GM04503 (cell line): ENCODE measurements around the gene DCAF16.

Experiments used
- DNase-seq: peaks from one replicate; pipeline ENCODE4 v3.0.0-alpha.2; 2012; ENCODE audit warnings: low read depth

DCAF16 gene

DNA sequence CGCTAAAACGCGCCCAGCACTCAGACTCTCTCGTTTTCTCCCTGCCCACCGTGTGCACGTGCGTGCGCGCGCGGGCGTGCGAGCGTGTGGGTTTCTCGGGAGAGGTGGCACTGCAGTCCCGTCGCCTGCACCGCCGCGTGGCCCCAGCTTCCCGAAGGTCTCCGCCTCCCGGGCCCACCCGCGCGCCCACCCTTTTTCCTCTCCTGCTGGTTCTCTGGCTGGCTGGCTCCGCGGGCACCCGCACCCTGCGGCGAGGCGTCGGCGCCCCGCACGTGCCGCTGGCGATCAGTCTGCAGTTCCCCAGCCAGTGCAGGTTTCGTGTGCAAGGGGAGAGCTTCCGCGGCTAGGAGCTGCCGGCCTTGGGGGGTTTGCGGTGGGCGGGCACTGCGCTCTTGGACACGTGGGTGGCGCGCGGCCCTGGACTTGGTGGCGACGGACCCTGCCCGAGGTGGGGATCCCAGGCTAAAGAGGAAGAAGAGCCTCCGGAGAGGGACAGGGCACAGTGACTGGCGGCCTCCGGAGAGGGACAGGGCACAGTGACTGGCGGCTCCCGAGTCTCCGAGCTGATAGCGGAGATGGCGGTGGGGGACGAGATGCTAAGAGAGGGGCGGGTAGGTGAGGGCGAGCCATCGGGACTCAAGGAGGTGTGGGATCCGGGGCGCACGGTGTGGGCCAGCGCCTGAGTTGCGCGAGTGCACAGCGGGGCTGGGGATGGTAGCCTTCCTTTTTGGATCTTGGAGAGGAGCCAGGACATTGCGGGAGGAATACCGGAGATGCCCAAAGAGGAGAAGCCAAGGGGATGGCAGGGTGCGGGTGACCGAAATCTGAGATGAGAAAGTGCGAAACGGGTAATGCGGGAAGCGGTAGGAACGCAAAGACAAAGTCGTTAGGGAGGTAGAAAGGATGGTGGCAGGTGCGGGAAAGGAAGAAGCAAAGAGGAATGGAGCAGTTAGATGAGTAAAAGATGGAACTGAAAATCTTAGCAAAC is 29.0 kb downstream of the DCAF16 start, which contains the start of gene FAM184B:
Gene FAM184B, minus strand, starts transcription at position 322 of the 988 bp plus-strand sequence. CDS start 322 bp downstream, outside the sequence.
- no peak for DNase-seq

DNA sequence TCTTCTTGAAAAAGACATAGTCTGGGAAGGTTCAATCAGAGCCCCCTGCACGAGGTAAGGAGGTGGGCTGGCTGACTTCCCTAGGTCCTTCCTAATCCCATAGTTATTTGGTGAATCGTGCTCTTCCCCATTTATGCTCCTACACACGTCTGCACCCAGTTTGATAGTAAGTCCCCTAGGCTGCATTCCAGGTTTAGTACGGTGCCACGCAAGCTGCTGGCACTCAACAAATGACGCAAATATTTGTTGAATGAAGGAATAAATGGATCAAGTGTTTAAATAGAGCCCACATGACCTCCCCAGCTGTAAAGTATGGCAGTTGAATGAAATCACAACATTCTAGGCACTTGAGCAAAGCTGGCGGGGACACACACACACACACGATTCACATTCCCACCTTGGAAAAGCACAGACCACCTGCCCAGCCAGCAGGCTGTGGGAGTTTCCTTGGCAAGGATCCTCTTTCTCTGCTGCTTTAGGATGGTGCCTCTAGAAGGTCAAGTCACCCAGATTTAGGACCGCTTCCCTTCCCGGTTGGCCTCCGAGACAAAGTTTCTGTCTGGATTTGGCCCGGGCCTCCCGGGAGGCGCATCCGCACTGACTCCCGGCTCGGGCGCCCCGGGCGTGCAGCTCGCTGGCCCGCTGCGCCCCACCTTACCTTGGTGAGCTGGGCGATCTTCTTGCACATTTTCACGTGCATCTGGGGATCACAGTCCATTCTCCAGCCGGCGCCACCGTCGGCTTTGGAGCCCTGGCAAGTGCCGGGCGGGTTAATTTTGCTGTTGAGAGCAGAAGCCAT is 29.9 kb downstream of the DCAF16 start:
- DNase-seq = no peak

DNA sequence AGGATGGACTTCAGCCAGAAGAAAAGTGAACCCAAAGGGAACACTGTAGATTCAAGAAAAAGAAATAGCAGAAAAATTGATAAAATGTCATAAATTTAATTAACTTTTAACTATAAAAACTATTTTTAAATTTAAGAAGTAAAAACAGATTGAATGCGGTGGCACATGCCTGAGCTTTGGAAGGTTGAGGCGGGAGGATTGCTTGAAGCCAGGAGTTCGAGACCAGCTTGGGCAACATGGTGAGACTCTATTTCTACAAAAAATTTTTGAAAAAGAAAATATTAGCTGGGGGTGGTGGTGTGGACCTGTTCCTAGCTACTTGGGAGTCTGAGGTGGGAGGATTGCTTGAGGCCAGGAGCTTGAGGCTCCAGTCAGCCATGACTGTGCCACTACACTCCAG is 32.1 kb downstream of the DCAF16 start:
- no peak for DNase-seq

DNA sequence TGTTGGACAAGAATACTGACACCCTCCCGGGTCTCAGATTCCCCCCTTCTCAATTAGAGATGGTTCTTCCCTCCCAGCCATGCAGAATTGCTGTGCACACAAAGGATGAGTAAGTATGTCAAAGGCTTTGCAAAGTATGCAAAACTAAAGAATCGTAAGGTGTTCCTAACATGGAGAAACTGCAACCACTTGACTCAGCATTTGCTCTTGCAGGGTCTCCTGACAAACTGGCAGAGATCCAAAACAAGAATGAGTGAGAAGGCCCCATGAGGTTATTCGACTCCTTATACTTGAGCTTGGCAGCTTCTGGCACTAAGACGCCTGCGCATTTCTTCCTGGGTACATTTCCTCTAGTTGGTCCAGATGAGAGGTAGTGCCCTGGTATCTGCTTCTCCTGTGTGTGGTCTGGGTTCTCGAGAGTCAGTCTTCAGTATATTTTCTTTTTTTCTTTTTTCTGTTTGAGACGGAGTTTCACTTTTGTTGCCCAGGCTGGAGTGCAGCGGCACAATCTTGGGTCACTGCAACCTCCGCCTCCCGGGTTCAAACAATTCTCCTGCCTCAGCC is 37.3 kb downstream of the DCAF16 start:
- DNase-seq = no peak

DNA sequence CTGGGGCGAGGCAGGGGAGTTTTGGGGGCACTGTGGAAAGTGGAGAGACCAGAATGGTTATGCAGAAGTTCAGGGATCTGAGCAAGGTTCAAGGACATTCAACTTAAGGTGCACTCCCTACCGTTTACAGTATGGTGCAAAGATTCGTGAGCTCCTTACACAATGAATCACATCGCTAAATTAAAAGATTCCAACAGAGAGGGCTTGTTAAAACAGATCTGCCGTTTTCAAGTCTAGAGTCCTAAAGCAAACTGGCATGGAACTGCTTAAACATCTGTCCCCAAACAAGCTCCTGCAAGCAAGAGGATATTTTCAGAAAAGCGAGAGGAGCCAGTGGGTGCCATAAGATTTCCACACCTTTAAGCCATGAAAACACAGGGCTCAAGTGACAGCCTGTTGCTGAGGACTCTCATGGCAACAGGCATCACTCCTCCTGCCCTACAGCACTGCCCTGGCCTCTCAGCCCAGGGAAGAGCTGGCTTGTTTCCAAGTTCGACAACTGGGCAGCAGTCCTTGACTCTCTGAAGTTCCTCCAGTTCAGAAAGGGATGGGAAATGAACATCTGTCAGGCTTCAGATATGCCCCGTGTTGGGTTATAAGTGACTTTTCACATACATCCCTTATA is 39.2 kb downstream of the DCAF16 start:
- no peak for DNase-seq

DNA sequence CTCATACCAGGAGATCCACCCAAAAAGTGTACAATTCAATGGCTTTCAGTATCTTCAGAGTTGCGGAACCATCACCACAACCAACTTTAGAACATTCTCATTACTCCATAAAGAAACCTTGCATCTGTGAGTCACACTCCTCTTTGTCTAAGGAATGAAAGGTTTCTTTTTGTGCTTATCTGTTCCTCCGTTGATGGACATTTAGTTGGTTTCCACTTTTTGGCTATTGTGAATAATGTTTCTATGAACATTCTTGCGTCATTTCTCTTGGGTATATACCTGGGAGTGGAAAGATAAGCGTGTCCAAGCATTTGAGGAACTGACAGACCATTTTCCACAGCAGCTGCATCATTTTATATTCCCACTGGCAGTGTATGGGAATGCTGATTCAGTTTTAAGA is 39.7 kb downstream of the DCAF16 start:
- no peak for DNase-seq

DNA sequence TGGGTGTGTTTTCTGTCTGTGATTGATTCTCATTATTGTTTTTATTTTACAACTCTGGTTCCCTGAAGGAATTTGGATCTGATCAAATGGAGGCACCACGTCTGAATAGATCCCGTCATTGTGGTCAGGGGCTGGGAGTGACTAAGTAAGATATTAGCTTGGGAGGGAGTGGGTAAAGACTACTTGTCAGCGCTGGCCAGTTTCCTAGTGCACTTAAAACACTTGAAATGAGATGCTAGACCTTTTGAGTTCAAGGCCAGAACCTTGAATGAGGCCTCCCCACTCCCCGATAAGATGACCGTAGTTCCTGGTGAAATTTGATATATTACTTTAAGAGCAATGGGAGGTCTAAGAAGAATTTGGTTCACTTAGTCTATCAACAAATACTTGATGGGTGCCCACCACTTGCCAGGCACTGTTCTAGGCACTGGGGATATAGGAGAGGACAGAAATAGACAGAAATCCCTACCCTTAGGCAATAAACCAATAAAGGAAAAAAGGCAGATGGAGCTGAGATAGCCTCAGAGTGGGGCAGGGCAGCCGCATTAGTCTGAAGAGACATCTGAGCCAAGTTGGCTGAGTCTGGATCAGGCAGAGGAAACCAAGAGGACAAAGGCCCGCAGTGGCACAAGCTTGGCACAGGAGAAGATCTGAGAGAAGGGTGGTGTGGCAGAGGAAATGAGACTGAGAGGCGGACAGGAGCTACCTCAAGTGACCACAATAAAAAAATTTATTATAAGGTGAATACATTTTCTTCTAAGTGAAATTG is 41.0 kb downstream of the DCAF16 start:
- no peak for DNase-seq

DNA sequence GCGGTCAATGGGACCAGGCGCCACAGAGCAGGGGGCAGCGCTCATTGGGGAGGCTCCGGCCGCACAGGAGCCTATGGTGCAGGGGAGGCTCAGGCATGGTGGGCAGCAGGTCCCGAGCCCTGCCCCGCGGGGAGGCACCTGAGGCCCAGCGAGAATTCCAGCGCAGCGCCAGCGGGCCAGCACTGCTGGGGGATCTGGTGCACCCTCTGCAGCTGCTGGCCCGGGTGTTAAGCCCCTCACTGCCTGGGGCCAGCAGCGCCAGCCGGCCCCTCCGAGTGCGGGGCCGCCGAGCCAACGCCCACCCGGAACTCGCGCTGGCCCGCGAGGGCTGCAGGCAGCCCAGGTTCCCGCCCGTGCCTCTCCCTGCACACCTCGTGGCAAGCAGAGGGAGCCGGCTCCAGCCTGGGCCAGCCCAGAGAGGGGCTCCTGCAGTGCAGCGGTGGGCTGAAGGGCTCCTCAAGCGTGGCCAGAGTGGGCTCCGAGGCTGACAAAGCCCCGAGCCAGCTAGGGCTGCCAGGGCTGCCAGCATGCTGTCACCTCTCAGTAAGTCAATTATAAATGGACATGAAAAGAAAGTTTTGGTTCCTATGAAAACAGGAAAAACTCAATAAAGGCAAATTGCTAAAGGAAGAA is 43.6 kb downstream of the DCAF16 start:
- DNase-seq = no peak

DNA sequence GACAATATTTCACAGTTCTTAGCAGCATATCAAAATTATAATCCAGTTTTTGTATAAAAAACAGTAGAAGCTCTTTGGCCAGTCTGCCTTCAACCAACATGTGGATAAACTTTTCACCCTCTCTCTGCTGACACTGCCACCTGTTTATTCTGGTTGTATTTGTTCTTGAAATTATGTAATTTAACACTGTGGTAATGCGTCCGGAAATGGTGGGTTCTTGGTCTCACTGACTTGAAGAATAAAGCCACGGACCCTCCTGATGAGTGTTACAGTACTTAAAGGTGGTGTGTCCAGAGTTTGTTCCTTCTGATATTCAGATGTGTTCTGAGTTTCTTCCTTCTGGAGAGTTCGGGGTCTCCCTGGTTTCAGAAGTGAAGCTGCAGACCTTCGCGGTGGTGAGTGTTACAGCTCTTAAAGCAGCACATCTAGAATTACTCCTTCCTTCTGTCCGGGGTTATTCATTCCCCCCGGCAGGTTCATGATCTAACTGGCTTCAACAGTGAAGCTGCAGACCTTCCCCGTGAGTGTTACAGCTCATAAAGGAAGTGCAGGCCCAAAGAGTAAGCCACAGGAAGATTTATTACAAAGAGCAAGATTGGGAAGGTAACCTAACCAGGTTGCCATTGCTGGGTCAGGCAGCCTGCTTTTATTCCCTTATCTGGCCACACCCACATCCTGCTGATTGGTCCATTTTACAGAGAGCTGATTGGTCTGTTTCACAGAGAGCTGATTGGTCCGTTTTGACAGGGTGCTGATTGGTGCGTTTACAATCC is 44.9 kb downstream of the DCAF16 start:
- DNase-seq = no peak

DNA sequence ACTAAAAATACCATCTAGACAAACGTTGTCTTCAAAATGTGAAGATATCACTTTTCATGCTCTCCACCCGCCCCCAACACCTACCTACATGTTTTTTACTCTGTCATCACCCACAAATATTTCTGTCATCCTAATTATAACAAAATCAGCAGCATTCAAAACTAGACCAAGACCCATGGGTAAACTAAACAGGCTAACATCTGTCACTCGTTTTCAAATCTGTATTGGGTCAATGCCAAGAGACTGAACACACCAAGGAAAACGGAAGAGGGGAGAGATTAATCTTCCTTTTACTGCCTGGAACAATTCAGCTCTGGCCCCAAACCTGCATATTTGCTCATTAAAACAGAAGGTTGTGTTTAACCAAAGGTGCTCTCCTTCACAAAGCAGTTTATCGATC is 46.6 kb downstream of the DCAF16 start:
- DNase-seq = no peak

DNA sequence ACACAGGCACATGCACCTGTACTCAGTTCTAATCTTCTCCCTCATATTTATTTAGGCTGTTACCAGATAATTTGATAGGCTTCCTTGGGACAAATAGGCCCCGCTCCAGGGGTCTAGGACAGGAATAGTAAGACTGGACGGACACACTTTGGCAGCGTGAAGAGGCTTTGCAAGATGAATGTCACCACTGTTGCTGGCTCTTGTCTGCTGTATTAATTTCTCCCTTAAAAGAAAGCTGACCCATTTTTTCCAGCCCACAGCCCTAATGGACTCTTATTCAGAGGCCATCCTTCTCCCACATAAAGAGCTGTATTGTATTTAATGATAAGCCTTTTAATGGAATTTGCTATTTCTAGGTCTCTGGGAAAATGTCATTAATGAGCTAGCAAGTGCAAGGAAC is 47.1 kb downstream of the DCAF16 start:
- no peak for DNase-seq

DNA sequence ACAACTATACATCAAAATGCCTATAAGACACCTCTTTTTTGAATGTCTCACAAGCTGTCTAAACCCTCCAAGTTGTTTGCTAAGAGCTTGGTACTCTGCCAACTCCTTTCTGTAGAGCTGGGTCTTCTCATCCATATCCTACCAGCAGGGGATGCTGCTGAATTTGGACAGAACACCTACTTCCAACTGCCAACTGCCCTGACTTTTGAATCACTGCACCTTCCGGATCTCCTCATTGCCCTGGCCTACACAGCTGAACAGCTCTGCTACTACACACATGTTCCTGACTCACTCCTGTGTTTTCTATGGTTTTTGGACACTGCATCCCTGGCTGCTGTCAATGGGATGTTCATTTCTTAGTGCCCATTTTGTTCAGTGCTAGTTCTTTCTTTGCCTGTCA is 47.8 kb downstream of the DCAF16 start:
- DNase-seq = no peak

DNA sequence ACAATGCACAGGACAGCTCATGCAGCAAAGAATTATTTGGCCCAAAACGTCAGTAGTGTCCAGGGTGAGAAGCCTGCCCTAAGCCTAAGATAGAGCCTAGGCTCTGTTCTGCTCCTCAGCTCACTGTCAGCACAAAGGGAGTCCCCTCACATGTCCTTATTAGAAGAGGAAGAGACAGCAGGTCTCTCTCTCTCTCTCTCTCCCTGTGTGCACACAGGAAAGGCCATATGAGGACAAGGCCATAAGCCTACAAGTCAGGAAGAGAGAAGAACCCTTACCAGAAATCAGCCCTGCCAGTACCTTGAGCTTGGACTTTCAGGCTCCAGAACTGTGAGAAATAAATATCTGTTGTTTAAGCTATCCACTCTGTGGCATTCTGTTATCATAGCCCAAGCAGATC is 49.5 kb downstream of the DCAF16 start:
- DNase-seq = no peak

DNA sequence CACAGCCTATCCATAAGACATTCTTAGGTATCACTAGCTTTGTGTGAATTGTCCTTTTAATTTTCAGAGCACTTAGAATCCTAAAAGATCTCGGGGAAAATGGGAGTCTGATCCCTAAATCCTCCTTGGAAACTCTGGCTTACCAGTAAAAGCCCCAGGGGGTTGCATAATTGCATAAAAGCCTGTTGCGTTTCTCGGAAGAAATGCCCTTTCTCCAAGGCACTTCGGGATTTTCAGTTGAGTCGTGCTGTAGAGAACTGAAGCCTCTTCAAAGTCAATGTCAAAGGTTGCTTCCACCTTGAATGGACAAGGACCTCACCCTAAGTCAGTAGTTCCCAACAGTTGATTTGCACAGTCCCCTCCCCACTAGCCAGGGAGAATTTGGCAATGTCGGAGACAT is 49.9 kb downstream of the DCAF16 start:
- no peak for DNase-seq

DNA sequence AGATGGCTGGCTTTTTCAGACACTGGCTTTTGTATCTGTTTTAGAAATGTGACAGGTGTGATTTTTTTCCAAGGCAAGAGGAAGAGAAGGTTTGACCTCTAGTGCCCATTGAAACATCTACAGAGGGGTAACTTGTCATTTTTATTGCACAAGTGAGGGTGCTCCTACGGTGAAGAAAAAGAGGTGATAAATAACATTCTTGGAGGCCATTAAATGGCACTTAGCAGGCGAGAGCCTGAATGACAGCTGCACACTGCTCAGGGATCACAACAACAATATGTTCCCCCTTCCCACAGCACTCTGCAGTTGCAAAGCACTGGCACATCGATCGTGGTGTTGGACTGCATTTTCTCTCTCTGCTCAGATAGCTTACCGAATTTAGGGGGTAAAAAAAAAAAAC is 52.1 kb downstream of the DCAF16 start:
- DNase-seq = no peak

DNA sequence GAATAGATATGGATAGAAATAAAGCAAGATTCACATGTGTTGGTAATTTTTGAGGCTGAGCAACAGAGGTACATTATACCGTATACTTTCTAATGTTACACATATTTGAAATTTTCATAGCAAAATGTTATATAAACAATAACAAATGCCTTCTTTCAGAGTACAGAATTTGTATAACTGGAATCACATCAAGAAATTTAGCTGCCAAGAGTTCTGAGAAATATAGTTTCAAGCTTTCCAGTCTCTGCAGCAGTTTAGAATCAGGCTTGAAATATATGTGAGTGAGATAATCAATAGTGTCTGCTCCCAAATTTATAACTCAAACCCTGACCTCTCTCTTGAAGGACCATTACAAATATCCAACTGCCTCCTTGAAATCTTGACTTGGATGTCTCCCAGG is 52.9 kb downstream of the DCAF16 start:
- DNase-seq = no peak

DNA sequence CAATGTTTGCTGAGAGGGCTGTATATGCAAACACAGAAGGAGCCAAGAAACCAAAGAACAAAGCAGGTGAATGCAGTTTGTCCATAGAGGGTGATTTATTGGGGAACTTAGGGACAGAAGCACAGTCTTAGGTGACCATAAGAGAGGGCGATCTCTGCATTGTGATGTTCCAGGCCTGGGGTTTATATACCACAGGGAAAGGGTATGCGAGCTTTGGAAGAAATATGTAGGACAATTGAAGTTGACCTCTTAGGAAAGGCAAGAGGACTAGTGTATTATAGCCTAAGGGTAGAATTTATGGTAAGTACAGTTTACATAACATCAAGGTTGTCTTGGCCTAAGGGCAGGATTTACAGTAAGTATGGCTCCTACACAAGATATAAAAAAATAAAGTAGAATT is 56.9 kb downstream of the DCAF16 start:
- DNase-seq = no peak
